ENCODE measurements around the gene ZSWIM5. TPM values are rescaled to one million over a fixed set of nuclear protein-coding genes. Genes with fewer than 3 reads are reported as not detected.

Gene ZSWIM5
- total and polyA plus RNA-seq, 2 of the 8 experiments (the other 6 are each of a cell fraction or from before 2014, with no cell fraction given): 2.5 to 3.9 TPM

GRCh38 chr1:45172764-45173163 is 33.6 kb downstream of the ZSWIM5 start (continued):
- TF ChIP-seq CHD7 (IDR thresholded peaks at IDR 0.05; ENCODE audit: insufficient replicate concordance, low read length): no peak
- TF ChIP-seq TEAD4 (IDR thresholded peaks at IDR 0.05; ENCODE audit: low read depth, low read length): no peak
- no peak for TF ChIP-seq KDM4A (IDR thresholded peaks at IDR 0.05; ENCODE audit: low read depth, low read length, severe bottlenecking)
- no peak for TF ChIP-seq ASH2L (IDR thresholded peaks at IDR 0.05; ENCODE audit: low read length)
- TF ChIP-seq FOSL1 (IDR thresholded peaks at IDR 0.05; ENCODE audit: insufficient read depth, low read depth, low read length): no peak
- no peak for TF ChIP-seq SIN3A (conservative IDR thresholded peaks at IDR 0.05 in 1 of 2, IDR thresholded peaks at IDR 0.05 in 1 of 2; ENCODE audit: low read depth in 1 of 2, low read length in 2 of 2)
